ES-I3 (cell line): ENCODE data around the gene PLXNA4.
"Not testable (repeated sequence)": the region's sequence is repeated elsewhere in the genome, so short reads cannot be mapped to it uniquely, and the experiment has no call there.

Source experiments
- H3K36me3 ChIP-seq: 2 replicates; pipeline ENCODE4 v1.6.1; 2013; ENCODE audit warnings: mild to moderate bottlenecking, low read length, control low read depth, moderate library complexity; ENCODE audit not compliant: insufficient read depth
- H3K4me1 ChIP-seq: 2 replicates; pipeline ENCODE4 v1.6.1; 2013; ENCODE audit warnings: mild to moderate bottlenecking, control low read depth, low read length; ENCODE audit not compliant: insufficient read depth
- H3K9ac ChIP-seq: 2 replicates; pipeline ENCODE4 v1.6.1; 2013; ENCODE audit warnings: low read depth, mild to moderate bottlenecking, low read length, moderate library complexity
- H3K9me3 ChIP-seq: 2 replicates; pipeline ENCODE4 v1.6.1; 2013; ENCODE audit warnings: mild to moderate bottlenecking, low read length, moderate library complexity; ENCODE audit not compliant: control insufficient read depth, insufficient read depth

The PLXNA4 gene

GRCh38 chr7:132179080-132179430 is 397.2 kb downstream of the PLXNA4 start:
- Histone ChIP-seq H3K9ac (no peak overlapping the region), H3K36me3 (no peaks in the 10 kb centered on the region), H3K9me3 (no peaks in the 10 kb centered on the region), H3K4me1 (peaks cover 6% of the 10 kb centered on the region)

GRCh38 chr7:132178402-132179079 is 397.7 kb downstream of the PLXNA4 start:
- H3K9me3 ChIP-seq, H3K4me1 ChIP-seq, H3K36me3 ChIP-seq, H3K9ac ChIP-seq: not testable (repeated sequence)

GRCh38 chr7:132177708-132178401 is 398.4 kb downstream of the PLXNA4 start:
- H3K9ac ChIP-seq = no peak overlapping the region
- H3K36me3 ChIP-seq = no peaks in the 10 kb centered on the region
- H3K9me3 ChIP-seq = no peaks in the 10 kb centered on the region
- no peaks in the 10 kb centered on the region for H3K4me1 ChIP-seq

GRCh38 chr7:132176719-132177118 is 399.6 kb downstream of the PLXNA4 start:
- H3K9ac ChIP-seq = no peak overlapping the region

GRCh38 chr7:132171130-132171576 is 405.1 kb downstream of the PLXNA4 start:
- Histone ChIP-seq H3K36me3 (no peaks in the 10 kb centered on the region), H3K9me3 (no peaks in the 10 kb centered on the region), H3K4me1 (no peaks in the 10 kb centered on the region), H3K9ac (no peak overlapping the region)

More at GRCh38 chr7:132176719-132177118, 399.6 kb downstream of the PLXNA4 start:
- no peaks in the 10 kb centered on the region for H3K36me3 ChIP-seq
- H3K4me1 ChIP-seq = no peaks in the 10 kb centered on the region
- H3K9me3 ChIP-seq = no peaks in the 10 kb centered on the region

- no peaks in the 10 kb centered on the region for H3K4me1 ChIP-seq
- no peaks in the 10 kb centered on the region for H3K36me3 ChIP-seq
- no peak overlapping the region for H3K9ac ChIP-seq
- no peaks in the 10 kb centered on the region for H3K9me3 ChIP-seq
Observed at GRCh38 chr7:132169730-132170129, 406.5 kb downstream of the PLXNA4 start.

- Histone ChIP-seq H3K9me3 (no peaks in the 10 kb centered on the region), H3K4me1 (no peaks in the 10 kb centered on the region), H3K36me3 (no peaks in the 10 kb centered on the region), H3K9ac (no peak overlapping the region)
Observed at GRCh38 chr7:132168239-132168638, 408.0 kb downstream of the PLXNA4 start.

- not testable (repeated sequence) for H3K9me3 ChIP-seq, H3K36me3 ChIP-seq, H3K4me1 ChIP-seq, H3K9ac ChIP-seq
Observed at GRCh38 chr7:132165695-132166094, 410.6 kb downstream of the PLXNA4 start.

GRCh38 chr7:132164558-132165125 is 411.6 kb downstream of the PLXNA4 start:
- peaks cover 9% of the 10 kb centered on the region for H3K4me1 ChIP-seq
- H3K36me3 ChIP-seq = no peaks in the 10 kb centered on the region
- no peaks in the 10 kb centered on the region for H3K9me3 ChIP-seq
- H3K9ac ChIP-seq = no peak overlapping the region

- H3K9ac ChIP-seq = no peak overlapping the region
- H3K36me3 ChIP-seq = no peaks in the 10 kb centered on the region
- H3K9me3 ChIP-seq = no peaks in the 10 kb centered on the region
- H3K4me1 ChIP-seq = peaks cover 9% of the 10 kb centered on the region
Observed at GRCh38 chr7:132162556-132163144, 413.6 kb downstream of the PLXNA4 start.

- Histone ChIP-seq H3K4me1 (peaks cover 9% of the 10 kb centered on the region), H3K9ac (no peak overlapping the region), H3K36me3 (no peaks in the 10 kb centered on the region), H3K9me3 (no peaks in the 10 kb centered on the region)
Observed at GRCh38 chr7:132161976-132162375, 414.3 kb downstream of the PLXNA4 start.

- no peaks in the 10 kb centered on the region for H3K9me3 ChIP-seq
- H3K9ac ChIP-seq = no peak overlapping the region
- peaks cover 9% of the 10 kb centered on the region for H3K4me1 ChIP-seq
- no peaks in the 10 kb centered on the region for H3K36me3 ChIP-seq
Observed at GRCh38 chr7:132161533-132161915, 414.7 kb downstream of the PLXNA4 start.

- Histone ChIP-seq H3K9me3 (no peaks in the 10 kb centered on the region), H3K36me3 (no peaks in the 10 kb centered on the region), H3K9ac (no peak overlapping the region), H3K4me1 (peaks cover 9% of the 10 kb centered on the region)
Observed at GRCh38 chr7:132160611-132161532, 415.4 kb downstream of the PLXNA4 start.

GRCh38 chr7:132158841-132159240 is 417.4 kb downstream of the PLXNA4 start:
- no peaks in the 10 kb centered on the region for H3K36me3 ChIP-seq
- no peak overlapping the region for H3K9ac ChIP-seq
- no peaks in the 10 kb centered on the region for H3K9me3 ChIP-seq
- H3K4me1 ChIP-seq = peaks cover 19% of the 10 kb centered on the region
